GM12878 (cell line): Measurements from ENCODE around the gene MPP7. TPM values are rescaled to one million over a fixed set of nuclear protein-coding genes. Genes with fewer than 3 reads are reported as not detected.

Source experiments
- ATAC-seq: fragments of 200-7000 bp; cut with Tn5 transposase; 3 replicates; pipeline ENCODE4 v1.9.1; 2020; ENCODE audit warnings: mild to moderate bottlenecking, moderate library complexity
- BruUV-seq: library from RNA; stranded (reverse); fragments of 400-500 nt; replicated peaks from 2 replicates; lab custom pipeline; 2021; lab: Mats Ljungman, UMichigan
- CTCF ChIA-PET: fragments of 300-600 bp; sonication (Branson Sonifier 250); formaldehyde crosslinking; extraction: SDS; loops from one replicate; lab custom pipeline; 2021; ENCODE audit warnings: inconsistent platforms; lab: Yijun Ruan, JAX
- POLR2A ChIA-PET: fragments of 350-600 bp; formaldehyde crosslinking; extraction: SDS; loops from one replicate; lab custom pipeline; 2021; ENCODE audit warnings: inconsistent platforms; lab: Charles Lee
- RAD21 ChIA-PET: fragments of 300-600 bp; sonication (Branson Sonifier 250); formaldehyde crosslinking; loops from one replicate; lab custom pipeline; 2023; ENCODE audit warnings: antibody characterized with exemption; ENCODE audit not compliant: unreplicated experiment; lab: Charles Lee
- SMC1A ChIA-PET: fragments of 300-600 bp; sonication (Branson Sonifier 250); formaldehyde crosslinking; loops from one replicate; lab custom pipeline; 2023; ENCODE audit not compliant: unreplicated experiment, uncharacterized antibody; lab: Charles Lee
- DNase-seq: peaks from one replicate; pipeline ENCODE4 v3.0.0-alpha.2; 2011; ENCODE audit warnings: low read depth, low spot score
- FAIRE-seq: peaks from 3 replicates; lab custom pipeline; 2011; peaks lifted over from hg19 to GRCh38; lab: Jason Lieb, UNC
- H2AFZ ChIP-seq: 2 replicates; pipeline ENCODE4 v1.6.0; 2011; ENCODE audit warnings: low read depth, low read length, control low read depth; ENCODE audit not compliant: control insufficient read depth
- H3K27ac ChIP-seq: 2 replicates; pipeline ENCODE4 v1.5.1; 2011; ENCODE audit warnings: control low read depth; ENCODE audit not compliant: control insufficient read depth, insufficient read depth
- H3K27me3 ChIP-seq, 2 experiments: replicated peaks in 1 of 2; 2 replicates each; pipeline versions ENCODE4 v1.6.0 to v1.6.1; 2011; ENCODE audit warnings: low read length in 1 of 2; ENCODE audit not compliant: control insufficient read depth in 2 of 2, insufficient read depth in 2 of 2
- H3K36me3 ChIP-seq, 2 experiments: 2 replicates each; pipeline ENCODE4 v1.5.1; 2011; ENCODE audit warnings: low read length in 1 of 2; ENCODE audit not compliant: control insufficient read depth in 2 of 2, insufficient read depth in 2 of 2
- H3K4me1 ChIP-seq: 2 replicates; pipeline ENCODE4 v1.6.1; 2011; ENCODE audit warnings: mild to moderate bottlenecking, low read length, moderate library complexity, mixed read lengths; ENCODE audit not compliant: control insufficient read depth, insufficient read depth
- H3K4me2 ChIP-seq: 2 replicates; pipeline ENCODE4 v1.6.0; 2011; ENCODE audit warnings: control low read depth; ENCODE audit not compliant: control insufficient read depth, insufficient read depth
- H3K4me3 ChIP-seq: fragments of 200-600 bp; sonication (generic); 2 replicates; pipeline ENCODE4 v1.5.1; 2016
- H3K79me2 ChIP-seq: 2 replicates; pipeline ENCODE4 v1.6.0; 2011; ENCODE audit warnings: low read length; ENCODE audit not compliant: control insufficient read depth, insufficient read depth
- H3K9ac ChIP-seq: 2 replicates; pipeline ENCODE4 v1.8.0; 2011; ENCODE audit warnings: low read length, control low read depth, mixed read lengths; ENCODE audit not compliant: control insufficient read depth, insufficient read depth
- H3K9me3 ChIP-seq: replicated peaks from 3 replicates; pipeline ENCODE4 v1.5.1; 2011; ENCODE audit warnings: mild to moderate bottlenecking, low read length; ENCODE audit not compliant: control insufficient read depth, insufficient read depth
- H4K20me1 ChIP-seq: 2 replicates; pipeline ENCODE4 v1.6.0; 2011; ENCODE audit not compliant: control insufficient read depth, insufficient read depth
- BHLHE40 ChIP-seq, 2 experiments: fragments of 450-650 bp in 1 of 2; IDR thresholded peaks; 2 replicates each; pipeline ENCODE4 v1.6.1; 2011 to 2017; ENCODE audit warnings: low read depth in 2 of 2, borderline replicate concordance in 1 of 2, improper control_type of control experiment in 1 of 2, low read length in 1 of 2, mild to moderate bottlenecking in 1 of 2
- BRCA1 ChIP-seq: IDR thresholded peaks from 2 replicates; pipeline ENCODE4 v1.6.1; 2011; ENCODE audit warnings: low read depth, low read length, improper control_type of control experiment
- FOS ChIP-seq: IDR thresholded peaks from 3 replicates; pipeline ENCODE4 v1.6.1; 2011; ENCODE audit warnings: borderline replicate concordance; ENCODE audit not compliant: insufficient read length; ENCODE audit errors: extremely low read depth
- GATAD2B ChIP-seq: fragments of 450-650 bp; conservative IDR thresholded peaks from 2 replicates; pipeline ENCODE4 v1.6.1; 2017; ENCODE audit warnings: low read depth, mild to moderate bottlenecking, moderate library complexity
- HDAC2 ChIP-seq: fragments of 200-600 bp; sonication (generic); IDR thresholded peaks from 2 replicates; pipeline ENCODE4 v1.6.1; 2017
- JUNB ChIP-seq: IDR thresholded peaks from 2 replicates; pipeline ENCODE4 v1.6.1; 2016; ENCODE audit warnings: antibody characterized with exemption, mild to moderate bottlenecking
- NR2C1 ChIP-seq: fragments of 450-650 bp; IDR thresholded peaks from 2 replicates; pipeline ENCODE4 v1.6.1; 2017; ENCODE audit warnings: antibody characterized with exemption, mild to moderate bottlenecking, moderate library complexity
- POLR2AphosphoS2 ChIP-seq: IDR thresholded peaks from 2 replicates; pipeline ENCODE4 v1.6.1; 2011; ENCODE audit warnings: low read depth, mild to moderate bottlenecking, low read length, improper control_type of control experiment, moderate library complexity
- WGBS: methylation state at CpG from one replicate; pipeline ENCODE4 v1.1.6; 2016; ENCODE audit warnings: low lambda C conversion rate; ENCODE audit not compliant: insufficient replicate concordance, insufficient coverage; ENCODE audit errors: missing lambda C conversion rate; 5-methylcytosine and 5-hydroxymethylcytosine counted together
- in situ Hi-C: fragments of 300-500 bp; cut with MboI; formaldehyde crosslinking; loops from 9 replicates; pipeline ENCODE4 v1.14.3; 2018; ENCODE audit warnings: mixed read lengths
- intact Hi-C: fragments of 100-400 bp; cut with micrococcal nuclease; formaldehyde crosslinking; loops from one replicate; pipeline ENCODE4 v1.14.2; 2022; ENCODE audit not compliant: unreplicated experiment
- microRNA-seq: library from miRNA; unstranded; fragments of <30 nt; microRNA quantifications from one replicate; pipeline ENCODE4, GENCODE V29; 2018
- polyA plus RNA-seq, 11 experiments: library from polyadenylated mRNA; depleted of rRNA in 4 of 11; unstranded in 6 of 11; stranded (reverse) in 5 of 11; fragments of >200 nt; fragmentation: Nextera tagmentation in 4 of 11; fragmentation: Illumina TruSeq in 1 of 11; extraction: Ambion mirVana in 4 of 11; extraction: Trizol in 1 of 11; gene quantifications; 1 replicate in 1 of 11; 2 replicates in 10 of 11; pipeline versions ENCODE4 v1.2.1 to v1.2.3, GENCODE V29; 2011 to 2016; ENCODE audit warnings: inconsistent platforms in 2 of 11, missing spikeins in 2 of 11, low read depth in 1 of 11
- small RNA-seq: library from RNA; depleted of rRNA; stranded (forward); fragments of <200 nt; gene quantifications from one replicate; pipeline ENCODE3, GENCODE V24; 2014
- total RNA-seq, 4 experiments: library from RNA; depleted of rRNA in 3 of 4; stranded (reverse); fragments of >200 nt in 3 of 4; fragmentation: Illumina TruSeq in 1 of 4; extraction: Trizol in 1 of 4; gene quantifications; 2 replicates each; pipeline versions ENCODE4 v1.2.1 to v1.2.3, GENCODE V29; 2013 to 2021
- TF ChIP-seq, protein P1 (sequence below): fragments of 450-650 bp; IDR thresholded peaks from 2 replicates; pipeline ENCODE4 v1.6.1; 2018; ENCODE audit warnings: mild to moderate bottlenecking, low read depth, moderate library complexity; ENCODE audit not compliant: partially characterized antibody

Gene MPP7
- total and polyA plus RNA-seq, 10 of the 15 experiments (the other 5 are each of a cell fraction or from before 2014, with no cell fraction given): 0.01 to 0.15 (median 0.05) TPM; not detected in 2

GRCh38 chr10:28253169-28253785, 49.6 kb downstream of the MPP7 start:
- Histone ChIP-seq H3K79me2 (no peaks in the 10 kb centered on the region), H3K4me1 (no peaks in the 10 kb centered on the region), H3K27ac (no peak overlapping the region), H2AFZ (no peak overlapping the region), H4K20me1 (no peaks in the 10 kb centered on the region), H3K4me2 (no peak overlapping the region), H3K9me3 (no peaks in the 10 kb centered on the region), H3K27me3 (no peaks in the 10 kb centered on the region; a peak in 1 of 4 replicates), H3K36me3 (no peaks in the 10 kb centered on the region), H3K4me3 (no peak overlapping the region), H3K9ac (no peak overlapping the region)
- 53% methylated on average over 11 of the region's 11 CpGs for WGBS
- intact Hi-C loops: no loop called here
- CTCF ChIA-PET: interaction anchor here (0.6 to 4.2 kb wide), 2 partner anchors 121 to 128 kb away, joined by 4 to 77 read pairs; no protein-coding TSS in a partner anchor
- no peak for FAIRE-seq
- no peak for TF ChIP-seq JUNB
- TF ChIP-seq POLR2AphosphoS2: no peak
- no peak for TF ChIP-seq FOS
- no peak for TF ChIP-seq NR2C1
- TF ChIP-seq GATAD2B: no peak
- TF ChIP-seq BHLHE40 (IDR thresholded peaks at IDR 0.05; ENCODE audit: borderline replicate concordance in 1 of 2, low read depth in 2 of 2, low read length in 1 of 2): no peak
- no peak for TF ChIP-seq BRCA1
- no peak for TF ChIP-seq HDAC2
- TF ChIP-seq, protein P1, sequence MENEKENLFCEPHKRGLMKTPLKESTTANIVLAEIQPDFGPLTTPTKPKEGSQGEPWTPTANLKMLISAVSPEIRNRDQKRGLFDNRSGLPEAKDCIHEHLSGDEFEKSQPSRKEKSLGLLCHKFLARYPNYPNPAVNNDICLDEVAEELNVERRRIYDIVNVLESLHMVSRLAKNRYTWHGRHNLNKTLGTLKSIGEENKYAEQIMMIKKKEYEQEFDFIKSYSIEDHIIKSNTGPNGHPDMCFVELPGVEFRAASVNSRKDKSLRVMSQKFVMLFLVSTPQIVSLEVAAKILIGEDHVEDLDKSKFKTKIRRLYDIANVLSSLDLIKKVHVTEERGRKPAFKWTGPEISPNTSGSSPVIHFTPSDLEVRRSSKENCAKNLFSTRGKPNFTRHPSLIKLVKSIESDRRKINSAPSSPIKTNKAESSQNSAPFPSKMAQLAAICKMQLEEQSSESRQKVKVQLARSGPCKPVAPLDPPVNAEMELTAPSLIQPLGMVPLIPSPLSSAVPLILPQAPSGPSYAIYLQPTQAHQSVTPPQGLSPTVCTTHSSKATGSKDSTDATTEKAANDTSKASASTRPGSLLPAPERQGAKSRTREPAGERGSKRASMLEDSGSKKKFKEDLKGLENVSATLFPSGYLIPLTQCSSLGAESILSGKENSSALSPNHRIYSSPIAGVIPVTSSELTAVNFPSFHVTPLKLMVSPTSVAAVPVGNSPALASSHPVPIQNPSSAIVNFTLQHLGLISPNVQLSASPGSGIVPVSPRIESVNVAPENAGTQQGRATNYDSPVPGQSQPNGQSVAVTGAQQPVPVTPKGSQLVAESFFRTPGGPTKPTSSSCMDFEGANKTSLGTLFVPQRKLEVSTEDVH: no peak
- no peak for DNase-seq
- SMC1A ChIA-PET: interaction anchor here (0.6 to 3.8 kb wide), 6 partner anchors 40 to 127 kb away, joined by 3 to 39 read pairs (median 3); no protein-coding TSS in a partner anchor
- POLR2A ChIA-PET: no interaction called here
- no peak for ATAC-seq
- in situ Hi-C loops: no loop called here
- no TSS peak for BruUV-seq
- RAD21 ChIA-PET: interaction anchor here (1.6 kb wide), 1 partner anchor 127 kb away, joined by 12 read pairs; no protein-coding TSS in a partner anchor

Small RNA genes lying within 50 kb of the gene (microRNA-seq; reads per million reads assigned to microRNA genes)
- gene MIR8086: not detected

Small RNA genes lying within 50 kb of the gene (small RNA-seq; reads per million reads assigned to genes)
- not detected for gene MIR8086

Other genes starting within 250 kb of the MPP7 start
- gene WAC, start 230.1 kb upstream of the MPP7 start, total RNA-seq (2014; rRNA removed): 74.5 and 87.0 TPM in 2 replicates
- 79.7 and 86.4 TPM in 2 replicates for gene WAC, start 230.1 kb upstream of the MPP7 start, total RNA-seq (2014; rRNA removed; fragmentation: Illumina TruSeq; extraction: Trizol)
- 80.1 and 87.9 TPM in 2 replicates for gene WAC, start 230.1 kb upstream of the MPP7 start, total RNA-seq (2021)
- 123 and 131 TPM in 2 replicates for gene WAC, start 230.1 kb upstream of the MPP7 start, polyA plus RNA-seq (2011; rRNA removed)
- gene WAC, start 230.1 kb upstream of the MPP7 start, polyA plus RNA-seq (2014; fragmentation: Illumina TruSeq; extraction: Trizol): 117 and 132 TPM in 2 replicates
- gene WAC, start 230.1 kb upstream of the MPP7 start, polyA plus RNA-seq (2014; fragmentation: Nextera tagmentation; extraction: Ambion mirVana): 10 to 100 TPM; 26.5 to 30.4 TPM
- gene WAC, start 230.1 kb upstream of the MPP7 start, polyA plus RNA-seq (2014; rRNA removed): 61.2 and 64.2 TPM in 2 replicates
- 10 to 100 TPM; 50.9 to 52.1 TPM for gene WAC, start 230.1 kb upstream of the MPP7 start, polyA plus RNA-seq (2016; fragmentation: Nextera tagmentation; extraction: Ambion mirVana)